Kasumi-1 (cell line): ENCODE measurements around the gene GALNT18.
A peak's percentile ranks its signal among the peaks of the same experiment; 100 is the strongest.

Experiments
- DNase-seq, 2 experiments: peaks; one replicate each; lab custom pipeline; 2025; lab: John Stamatoyannopoulos, UW

Gene GALNT18

GRCh38 chr11:11433960-11434359 is 187.8 kb downstream of the GALNT18 start:
- DNase-seq, result no peak

- DNase-seq, result no peak
Observed at GRCh38 chr11:11432621-11433319, 189.0 kb downstream of the GALNT18 start.

- no peak for DNase-seq
Observed at GRCh38 chr11:11430431-11430830, 191.4 kb downstream of the GALNT18 start.

GRCh38 chr11:11428714-11429113 is 193.1 kb downstream of the GALNT18 start:
- DNase-seq, result no peak

GRCh38 chr11:11427542-11427941 is 194.3 kb downstream of the GALNT18 start:
- DNase-seq, result no peak

GRCh38 chr11:11427140-11427539 is 194.7 kb downstream of the GALNT18 start:
- no peak for DNase-seq

GRCh38 chr11:11426226-11426952 is 195.4 kb downstream of the GALNT18 start:
- no peak for DNase-seq

- DNase-seq, result no peak
Observed at GRCh38 chr11:11425806-11426205, 196.0 kb downstream of the GALNT18 start.

GRCh38 chr11:11424688-11425087 is 197.1 kb downstream of the GALNT18 start:
- DNase-seq, result no peak

- no peak for DNase-seq
Observed at GRCh38 chr11:11422411-11423128, 199.2 kb downstream of the GALNT18 start.

GRCh38 chr11:11421509-11421908 is 200.3 kb downstream of the GALNT18 start:
- DNase-seq, result no peak

GRCh38 chr11:11420899-11421285 is 200.9 kb downstream of the GALNT18 start:
- DNase-seq, result peak in 1 of 2 experiments; percentile 33

GRCh38 chr11:11420191-11420898 is 201.5 kb downstream of the GALNT18 start:
- DNase-seq, result no peak

GRCh38 chr11:11419747-11420146 is 202.1 kb downstream of the GALNT18 start:
- no peak for DNase-seq

- peak; percentile 49 to 61 for DNase-seq
Observed at GRCh38 chr11:11416917-11417316, 204.9 kb downstream of the GALNT18 start.

- DNase-seq, result peak; percentile 77 to 78
Observed at GRCh38 chr11:11416502-11416901, 205.3 kb downstream of the GALNT18 start.

- no peak for DNase-seq
Observed at GRCh38 chr11:11415901-11416300, 205.9 kb downstream of the GALNT18 start.

- DNase-seq, result no peak
Observed at GRCh38 chr11:11414996-11415395, 206.8 kb downstream of the GALNT18 start.

GRCh38 chr11:11413776-11414175 is 208.0 kb downstream of the GALNT18 start:
- DNase-seq, result no peak

- DNase-seq, result no peak
Observed at GRCh38 chr11:11411401-11411985, 210.3 kb downstream of the GALNT18 start.

- DNase-seq, result no peak
Observed at GRCh38 chr11:11409901-11410300, 211.9 kb downstream of the GALNT18 start.

- DNase-seq, result no peak
Observed at GRCh38 chr11:11409224-11409623, 212.6 kb downstream of the GALNT18 start.
